Measurements from ENCODE around the gene ZNF521. TPM values are rescaled to one million over a fixed set of nuclear protein-coding genes. Genes with fewer than 3 reads are reported as not detected.

Gene ZNF521
- total and polyA plus RNA-seq, 3 experiments from 2014 or later: not detected

DNA sequence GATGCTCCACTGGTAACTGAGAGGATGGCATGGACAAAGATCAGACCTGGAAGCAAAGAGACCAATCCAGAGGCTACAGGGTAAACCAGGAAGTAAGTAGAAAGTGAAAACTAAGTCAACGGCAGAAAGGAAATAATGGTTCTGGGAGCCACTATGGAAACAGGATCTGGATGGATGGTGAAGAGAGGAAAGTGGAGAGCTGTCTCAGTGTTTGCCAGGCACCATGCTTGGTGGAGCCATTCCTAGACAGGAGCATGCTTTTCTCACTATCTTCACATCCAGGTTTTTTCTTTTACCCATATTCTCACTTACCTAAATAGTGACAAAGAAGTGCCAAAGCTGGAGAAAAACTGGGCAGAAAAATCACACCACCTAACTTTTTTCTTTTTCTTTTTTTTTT lies 22.2 kb downstream of the ZNF521 start:
- Histone ChIP-seq H3K4me3 (ENCODE audit: low read length) (no peak overlapping the region), H3K36me3 (ENCODE audit: insufficient read depth, low read length) (no peaks in the 10 kb centered on the region), H3K4me1 (ENCODE audit: insufficient read depth, low read length) (no peaks in the 10 kb centered on the region), H3K27ac (ENCODE audit: low read depth, low read length) (no peak overlapping the region), H3K9me3 (ENCODE audit: low read length) (no peaks in the 10 kb centered on the region), H3K27me3 (ENCODE audit: insufficient read depth, low read length, poor library complexity, severe bottlenecking) (no peaks in the 10 kb centered on the region)
- POLR2A ChIA-PET: no interaction called here
- Mint-ChIP-seq H3K9me3 (peaks cover 0 to 7% (median 0%) of the 10 kb centered on the region in 5 donors), H3K4me3 (no peak overlapping the region), H3K27ac (no peak overlapping the region), H3K36me3 (no peaks in the 10 kb centered on the region), H3K27me3 (peaks cover 3% of the 10 kb centered on the region in 2 donors), H3K4me1 (no peaks in the 10 kb centered on the region)
- no peak for DNase-seq
- CTCF ChIA-PET: no interaction called here

- Mint-ChIP-seq H3K4me3 (no peak overlapping the region), H3K9me3 (peaks cover 0 to 3% (median 0%) of the 10 kb centered on the region in 5 donors), H3K27ac (no peak overlapping the region), H3K27me3 (peaks cover 0 to 3% of the 10 kb centered on the region in 2 donors), H3K4me1 (no peaks in the 10 kb centered on the region), H3K36me3 (no peaks in the 10 kb centered on the region)
- CTCF ChIA-PET: no interaction called here
- Histone ChIP-seq H3K27me3 (ENCODE audit: insufficient read depth, low read length, poor library complexity, severe bottlenecking) (no peaks in the 10 kb centered on the region), H3K4me1 (ENCODE audit: insufficient read depth, low read length) (no peaks in the 10 kb centered on the region), H3K36me3 (ENCODE audit: insufficient read depth, low read length) (no peaks in the 10 kb centered on the region), H3K9me3 (ENCODE audit: low read length) (no peaks in the 10 kb centered on the region), H3K4me3 (ENCODE audit: low read length) (no peak overlapping the region), H3K27ac (ENCODE audit: low read depth, low read length) (no peak overlapping the region)
- DNase-seq: no peak
- POLR2A ChIA-PET: no interaction called here
These were observed 24.4 kb downstream of the ZNF521 start for GRCh38 chr18:25327584-25327983.

DNA sequence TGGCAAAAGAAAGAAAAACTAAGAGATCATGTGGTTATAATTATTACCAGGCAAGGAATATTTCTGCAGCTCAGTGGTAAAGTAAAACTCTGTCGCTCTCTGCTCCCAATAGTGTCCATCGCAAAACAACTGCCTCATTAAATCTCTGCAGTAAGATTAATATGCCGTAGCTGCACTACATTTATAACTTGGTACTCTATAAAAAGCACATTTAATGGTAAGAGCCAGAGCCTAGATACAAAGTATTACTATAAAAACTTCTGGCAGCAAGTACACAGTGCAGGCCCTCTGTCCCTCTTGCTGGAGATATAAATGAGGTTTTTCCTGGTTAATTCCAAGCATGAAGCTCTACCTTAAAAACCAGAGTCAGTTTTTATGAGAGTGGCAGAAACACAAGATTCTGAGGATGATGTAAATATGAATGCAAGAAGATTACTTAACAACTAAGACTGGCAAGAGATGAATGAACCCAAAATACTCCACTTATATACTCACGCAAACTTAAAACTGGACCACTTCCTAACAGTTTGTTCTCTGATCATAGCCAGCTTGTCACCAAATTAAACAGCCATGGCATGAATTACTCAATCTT lies 25.5 kb downstream of the ZNF521 start:
- Mint-ChIP-seq H3K36me3 (no peaks in the 10 kb centered on the region), H3K9me3 (peaks cover 0 to 3% (median 0%) of the 10 kb centered on the region in 5 donors), H3K4me3 (no peak overlapping the region), H3K27me3 (peaks cover 0 to 3% of the 10 kb centered on the region in 2 donors), H3K27ac (no peak overlapping the region), H3K4me1 (no peaks in the 10 kb centered on the region)
- no peak for DNase-seq
- ChIA-PET CTCF (no interaction called here), POLR2A (no interaction called here)
- Histone ChIP-seq H3K27ac (ENCODE audit: low read depth, low read length) (no peak overlapping the region), H3K4me3 (ENCODE audit: low read length) (no peak overlapping the region), H3K9me3 (ENCODE audit: low read length) (no peaks in the 10 kb centered on the region), H3K36me3 (ENCODE audit: insufficient read depth, low read length) (no peaks in the 10 kb centered on the region), H3K4me1 (ENCODE audit: insufficient read depth, low read length) (no peaks in the 10 kb centered on the region), H3K27me3 (ENCODE audit: insufficient read depth, low read length, poor library complexity, severe bottlenecking) (no peaks in the 10 kb centered on the region)

- H3K9me3 Mint-ChIP-seq: no peaks in the 10 kb centered on the region
- Histone ChIP-seq H3K9me3 (ENCODE audit: low read length) (no peaks in the 10 kb centered on the region), H3K4me3 (ENCODE audit: low read length) (no peak overlapping the region), H3K4me1 (ENCODE audit: insufficient read depth, low read length) (no peaks in the 10 kb centered on the region), H3K27ac (ENCODE audit: low read depth, low read length) (no peak overlapping the region), H3K36me3 (ENCODE audit: insufficient read depth, low read length) (no peaks in the 10 kb centered on the region), H3K27me3 (ENCODE audit: insufficient read depth, low read length, poor library complexity, severe bottlenecking) (no peaks in the 10 kb centered on the region)
- no peak for DNase-seq
- no peaks in the 10 kb centered on the region for H3K36me3 Mint-ChIP-seq
- no peaks in the 10 kb centered on the region for H3K27me3 Mint-ChIP-seq
- POLR2A ChIA-PET: no interaction called here
- no peaks in the 10 kb centered on the region for H3K4me1 Mint-ChIP-seq
- CTCF ChIA-PET: interaction anchor here (0.9 kb wide), 1 partner anchor 14 kb away, joined by 3 read pairs; no protein-coding TSS in a partner anchor
- no peak overlapping the region for H3K4me3 Mint-ChIP-seq
- H3K27ac Mint-ChIP-seq: no peak overlapping the region
These were observed 29.2 kb downstream of the ZNF521 start for GRCh38 chr18:25322806-25323205.

DNA sequence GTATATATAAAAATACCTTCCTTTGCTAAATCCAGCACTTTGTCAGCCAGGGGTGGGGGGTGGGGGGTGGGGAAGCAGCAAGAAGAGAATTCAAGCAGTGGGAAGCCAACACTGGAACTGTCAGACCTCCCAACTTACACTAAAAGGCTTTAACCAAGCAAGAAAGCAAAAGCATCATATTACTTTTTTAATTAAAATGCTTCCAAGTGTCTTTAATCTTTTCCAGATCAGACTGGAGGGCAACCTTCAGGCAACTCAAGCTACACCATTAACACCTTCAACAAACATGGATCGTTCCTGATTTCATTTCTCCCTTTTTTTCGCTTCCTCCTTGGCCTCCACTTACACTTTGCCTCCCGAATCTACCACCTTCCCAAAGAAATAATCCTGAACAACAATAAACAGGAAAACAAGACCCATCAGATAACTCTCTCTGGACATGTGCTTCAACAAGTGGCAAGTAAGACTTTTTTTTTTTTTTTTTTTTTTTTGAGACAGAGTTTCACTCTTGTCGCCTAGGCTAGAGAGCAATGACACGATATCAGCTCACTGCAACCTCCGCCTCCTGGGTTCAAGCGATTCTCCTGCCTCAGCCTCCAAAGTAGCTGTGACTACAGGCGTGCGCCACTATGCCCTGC lies 35.5 kb downstream of the ZNF521 start:
- Mint-ChIP-seq H3K27me3 (peaks cover 3 to 6% of the 10 kb centered on the region in 2 donors), H3K4me1 (no peaks in the 10 kb centered on the region), H3K27ac (peak overlapping the region in 1 of 8 donors; percentile 21), H3K9me3 (peaks cover 0 to 2% (median 0%) of the 10 kb centered on the region in 5 donors), H3K36me3 (no peaks in the 10 kb centered on the region), H3K4me3 (no peak overlapping the region)
- Histone ChIP-seq H3K36me3 (ENCODE audit: insufficient read depth, low read length) (no peaks in the 10 kb centered on the region), H3K9me3 (ENCODE audit: low read length) (no peaks in the 10 kb centered on the region), H3K4me1 (ENCODE audit: insufficient read depth, low read length) (no peaks in the 10 kb centered on the region), H3K27me3 (ENCODE audit: insufficient read depth, low read length, poor library complexity, severe bottlenecking) (no peaks in the 10 kb centered on the region), H3K27ac (ENCODE audit: low read depth, low read length) (no peak overlapping the region), H3K4me3 (ENCODE audit: low read length) (no peak overlapping the region)
- POLR2A ChIA-PET: no interaction called here
- DNase-seq: no peak
- CTCF ChIA-PET: no interaction called here

GRCh38 chr18:25314838-25315190 lies 37.2 kb downstream of the ZNF521 start:
- H3K36me3 ChIP-seq (ENCODE audit: insufficient read depth, low read length): no peaks in the 10 kb centered on the region
- ChIA-PET CTCF (no interaction called here), POLR2A (no interaction called here)
- no peak for DNase-seq
- Mint-ChIP-seq H3K9me3 (peaks cover 0 to 2% (median 0%) of the 10 kb centered on the region in 5 donors), H3K27ac (no peak overlapping the region), H3K36me3 (no peaks in the 10 kb centered on the region), H3K27me3 (peaks cover 3 to 6% of the 10 kb centered on the region in 2 donors), H3K4me3 (no peak overlapping the region), H3K4me1 (no peaks in the 10 kb centered on the region)
- no peak overlapping the region for H3K27ac ChIP-seq (ENCODE audit: low read depth, low read length)
- no peaks in the 10 kb centered on the region for H3K4me1 ChIP-seq (ENCODE audit: insufficient read depth, low read length)
- H3K4me3 ChIP-seq (ENCODE audit: low read length): no peak overlapping the region
- H3K9me3 ChIP-seq (ENCODE audit: low read length): no peaks in the 10 kb centered on the region
- no peaks in the 10 kb centered on the region for H3K27me3 ChIP-seq (ENCODE audit: insufficient read depth, low read length, poor library complexity, severe bottlenecking)

GRCh38 chr18:25314151-25314837 lies 37.7 kb downstream of the ZNF521 start:
- Histone ChIP-seq H3K27ac (ENCODE audit: low read depth, low read length) (no peak overlapping the region), H3K9me3 (ENCODE audit: low read length) (no peaks in the 10 kb centered on the region), H3K27me3 (ENCODE audit: insufficient read depth, low read length, poor library complexity, severe bottlenecking) (no peaks in the 10 kb centered on the region), H3K4me3 (ENCODE audit: low read length) (no peak overlapping the region), H3K4me1 (ENCODE audit: insufficient read depth, low read length) (no peaks in the 10 kb centered on the region), H3K36me3 (ENCODE audit: insufficient read depth, low read length) (no peaks in the 10 kb centered on the region)
- peaks cover 3 to 6% of the 10 kb centered on the region in 2 donors for H3K27me3 Mint-ChIP-seq
- H3K4me1 Mint-ChIP-seq: no peaks in the 10 kb centered on the region
- POLR2A ChIA-PET: no interaction called here
- H3K27ac Mint-ChIP-seq: no peak overlapping the region
- H3K36me3 Mint-ChIP-seq: no peaks in the 10 kb centered on the region
- H3K4me3 Mint-ChIP-seq: no peak overlapping the region
- peaks cover 0 to 2% (median 0%) of the 10 kb centered on the region in 5 donors for H3K9me3 Mint-ChIP-seq
- DNase-seq: no peak
- CTCF ChIA-PET: no interaction called here

DNA sequence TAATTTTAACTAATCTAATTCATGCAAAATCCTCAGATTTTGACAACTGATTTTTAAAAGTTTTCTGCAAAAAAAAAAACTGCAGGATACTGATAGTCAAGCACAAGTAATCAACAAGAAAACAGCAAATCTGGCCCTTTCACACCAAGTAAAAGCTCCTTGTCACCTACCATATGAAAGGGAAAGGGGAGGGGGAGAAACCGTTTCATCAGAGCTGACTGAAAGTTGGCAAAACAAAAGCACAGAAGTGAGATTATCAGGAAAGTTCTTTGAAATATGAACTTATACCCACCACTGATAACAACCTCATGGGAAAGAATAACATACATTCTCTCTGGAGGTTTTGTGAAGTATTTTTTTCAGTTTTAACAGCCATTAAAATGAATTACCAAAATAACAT lies 38.7 kb downstream of the ZNF521 start:
- peaks cover 0 to 2% (median 0%) of the 10 kb centered on the region in 5 donors for H3K9me3 Mint-ChIP-seq
- Histone ChIP-seq H3K4me3 (ENCODE audit: low read length) (no peak overlapping the region), H3K9me3 (ENCODE audit: low read length) (no peaks in the 10 kb centered on the region), H3K36me3 (ENCODE audit: insufficient read depth, low read length) (no peaks in the 10 kb centered on the region), H3K27me3 (ENCODE audit: insufficient read depth, low read length, poor library complexity, severe bottlenecking) (no peaks in the 10 kb centered on the region), H3K4me1 (ENCODE audit: insufficient read depth, low read length) (no peaks in the 10 kb centered on the region), H3K27ac (ENCODE audit: low read depth, low read length) (no peak overlapping the region)
- no peak overlapping the region for H3K4me3 Mint-ChIP-seq
- no peaks in the 10 kb centered on the region for H3K36me3 Mint-ChIP-seq
- no peak overlapping the region for H3K27ac Mint-ChIP-seq
- H3K27me3 Mint-ChIP-seq: peaks cover 3 to 6% of the 10 kb centered on the region in 2 donors
- ChIA-PET POLR2A (no interaction called here), CTCF (no interaction called here)
- DNase-seq: no peak
- H3K4me1 Mint-ChIP-seq: no peaks in the 10 kb centered on the region

Measured in CD8-positive, alpha-beta memory T cell (primary cell).